ENCODE results near the gene SCAMP1. TPM values are rescaled to one million over a fixed set of nuclear protein-coding genes. Genes with fewer than 3 reads are reported as not detected.

SCAMP1 gene
- total and polyA plus RNA-seq, 2 of the 8 experiments (the other 6 are each of a cell fraction or from before 2014, with no cell fraction given), result 18.6 to 55.9 TPM

DNA sequence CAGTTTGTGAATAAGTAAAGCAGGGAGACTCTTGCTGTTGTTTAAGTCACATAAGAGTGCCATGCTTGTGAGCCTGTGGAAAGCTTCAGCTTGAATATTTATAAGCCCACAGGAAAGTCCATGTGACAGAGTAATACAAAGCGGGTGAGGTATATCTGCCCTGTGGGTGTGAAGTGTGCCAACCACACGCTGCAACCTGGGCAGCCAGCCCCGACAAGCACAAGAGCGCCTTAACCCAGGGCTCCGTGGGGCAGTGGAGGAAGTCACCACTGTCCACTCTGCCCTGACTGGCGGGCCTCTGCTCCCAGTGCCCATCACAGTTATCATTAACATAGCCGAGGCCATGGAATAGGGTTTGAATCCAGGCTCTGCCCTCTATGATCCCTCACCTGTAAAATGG is 132.2 kb downstream of the SCAMP1 start:
- Histone ChIP-seq H3K18ac (ENCODE audit: extremely low read depth, low read length) (no peak overlapping the region), H3K4me1 (replicated peaks in 1 of 4; ENCODE audit: control insufficient read depth in 3 of 4, insufficient read depth in 4 of 4, low read length in 3 of 4) (peaks cover 10 to 21% (median 13%) of the 10 kb centered on the region in 4 experiments), H3K79me2 (ENCODE audit: control insufficient read depth in 1 of 2, insufficient read depth in 2 of 2, low read length in 2 of 2) (peaks cover 4 to 30% of the 10 kb centered on the region in 2 experiments; a peak in 3 of 4 replicates), H3K27me3 (replicated peaks in 1 of 4; ENCODE audit: control insufficient read depth in 3 of 4, extremely low read depth in 1 of 4, insufficient read depth in 3 of 4, low read length in 3 of 4) (no peaks in the 10 kb centered on the region), H3K4me2 (ENCODE audit: insufficient read depth in 1 of 2, low read depth in 2 of 2, low read length in 2 of 2) (no peak overlapping the region), H2BK120ac (replicated peaks; ENCODE audit: low read depth, low read length) (no peak overlapping the region), H3K4me3 (ENCODE audit: extremely low read depth in 1 of 4, insufficient read depth in 2 of 4, low read depth in 3 of 4, low read length in 4 of 4) (no peak overlapping the region), H3K79me1 (ENCODE audit: low read depth, low read length) (peaks cover 9% of the 10 kb centered on the region), H2AK5ac (ENCODE audit: low read depth, low read length) (no peak overlapping the region), H3K4ac (replicated peaks; ENCODE audit: insufficient read length, low read depth, low read length) (no peak overlapping the region), H4K20me1 (replicated peaks in 1 of 2; ENCODE audit: control insufficient read depth in 1 of 2, insufficient read depth in 2 of 2, low read length in 2 of 2) (peaks cover 1 to 7% of the 10 kb centered on the region in 2 experiments), H3K23me2 (ENCODE audit: low read depth, low read length) (no peaks in the 10 kb centered on the region; the same call in 1 of the 2 replicates), H2BK5ac (ENCODE audit: low read depth, low read length) (no peak overlapping the region), H2BK20ac (ENCODE audit: low read length) (no peak overlapping the region), H3K56ac (replicated peaks; ENCODE audit: insufficient read length, low read depth, low read length) (no peak overlapping the region), H2BK12ac (ENCODE audit: low read depth, low read length) (no peak overlapping the region), H4K91ac (replicated peaks; ENCODE audit: insufficient read length, low read length) (no peak overlapping the region), H3K23ac (ENCODE audit: insufficient read length) (no peak overlapping the region), H3K27ac (ENCODE audit: low read depth, low read length) (no peak overlapping the region), H3K9me3 (ENCODE audit: insufficient read depth in 2 of 2, low read depth in 1 of 2, low read length in 1 of 2) (no peaks in the 10 kb centered on the region), H2BK15ac (ENCODE audit: low read length) (no peak overlapping the region), H4K8ac (ENCODE audit: extremely low read depth, insufficient read depth, low read length) (peak overlapping the region; percentile 29), H3K36me3 (ENCODE audit: control insufficient read depth in 2 of 4, insufficient read depth in 4 of 4, low read length in 3 of 4) (peaks cover 0 to 12% (median 0%) of the 10 kb centered on the region in 4 experiments; a peak in 3 of 8 replicates), H4K5ac (ENCODE audit: insufficient read length, low read depth, low read length) (no peak overlapping the region), H2AFZ (ENCODE audit: low read length) (no peak overlapping the region), H3K14ac (ENCODE audit: insufficient read length) (no peak overlapping the region), H3K9ac (replicated peaks in 1 of 4; ENCODE audit: extremely low read depth in 1 of 4, low read depth in 3 of 4, low read length in 3 of 4) (no peak overlapping the region)
- CTCF ChIA-PET (ENCODE audit: partially characterized antibody), result interaction anchor here (0.5 to 3.6 kb wide), 4 partner anchors 26 to 300 kb away, joined by 3 to 10 read pairs (median 5); no protein-coding TSS in a partner anchor
- DNase-seq (ENCODE audit: low read depth in 1 of 2, low spot score in 2 of 2) (no peak), FAIRE-seq (no peak)
- 90% methylated on average over 7 of the region's 7 CpGs; no CpG with 5 or more reads in 1 of the 2 experiments for WGBS, 2 experiments (ENCODE audit: extremely low coverage in 1 of 2, insufficient coverage in 1 of 2, insufficient read length in 1 of 2, insufficient replicate concordance in 2 of 2, low coverage in 1 of 2, low lambda C conversion rate in 2 of 2, missing lambda C conversion rate in 1 of 2)
- POLR2A ChIA-PET (ENCODE audit: partially characterized antibody), result no interaction called here
- TF ChIP-seq RNF2 (IDR thresholded peaks at IDR 0.05; ENCODE audit: borderline replicate concordance, low read depth, low read length, missing control alignments, poor library complexity, severe bottlenecking) (no peak), CREB1 (IDR thresholded peaks at IDR 0.05) (no peak), BACH1 (IDR thresholded peaks at IDR 0.05; ENCODE audit: low read length) (no peak), SIX5 (IDR thresholded peaks at IDR 0.05; ENCODE audit: low read depth, low read length) (no peak), EP300 (IDR thresholded peaks at IDR 0.05; ENCODE audit: borderline replicate concordance in 1 of 2, low read depth in 2 of 2, low read length in 2 of 2) (no peak), KDM1A (IDR thresholded peaks at IDR 0.05; ENCODE audit: borderline replicate concordance, low read length) (no peak), PHF8 (conservative IDR thresholded peaks at IDR 0.05; ENCODE audit: low read depth, low read length) (no peak)
